Keratinocyte (primary cell): ENCODE measurements around the gene MYO1D. TPM values are rescaled to one million over a fixed set of nuclear protein-coding genes. Genes with fewer than 3 reads are reported as not detected.

ENCODE experiments used
- DNase-seq: peaks from one replicate; pipeline ENCODE4 v3.0.0-alpha.2; 2011; ENCODE audit warnings: low read depth, missing footprints, low spot score
- FAIRE-seq: peaks from 2 replicates; lab custom pipeline; 2011; peaks lifted over from hg19 to GRCh38; lab: Jason Lieb, UNC
- H2AFZ ChIP-seq: 2 replicates; pipeline ENCODE4 v1.6.0; 2012; ENCODE audit warnings: low read length, control low read depth, inconsistent platforms; ENCODE audit not compliant: control insufficient read depth
- H3K27ac ChIP-seq: 2 replicates; pipeline ENCODE4 v1.5.1; 2011; ENCODE audit warnings: low read length; ENCODE audit not compliant: control insufficient read depth, insufficient read depth
- H3K27me3 ChIP-seq: 3 replicates; pipeline ENCODE4 v1.6.0; 2011; ENCODE audit warnings: low read length; ENCODE audit not compliant: control insufficient read depth, insufficient read depth; ENCODE audit errors: extremely low read depth
- H3K36me3 ChIP-seq, 2 experiments: 2 replicates in 1 of 2; 3 replicates in 1 of 2; pipeline ENCODE4 v1.5.1; 2011; ENCODE audit warnings: low read length in 2 of 2, mild to moderate bottlenecking in 1 of 2; ENCODE audit not compliant: control insufficient read depth in 2 of 2, insufficient read depth in 2 of 2; ENCODE audit errors: extremely low read depth in 1 of 2
- H3K4me1 ChIP-seq: 3 replicates; pipeline ENCODE4 v1.5.1; 2011; ENCODE audit warnings: low read length; ENCODE audit not compliant: control insufficient read depth, insufficient read depth; ENCODE audit errors: extremely low read depth
- H3K4me2 ChIP-seq: 3 replicates; pipeline ENCODE4 v1.6.0; 2011; ENCODE audit warnings: low read depth, low read length; ENCODE audit not compliant: control insufficient read depth, insufficient read depth; ENCODE audit errors: extremely low read depth
- H3K4me3 ChIP-seq, 3 experiments: fragments of 200-600 bp in 1 of 3; sonication (generic) in 1 of 3; 2 replicates in 2 of 3; 3 replicates in 1 of 3; pipeline ENCODE4 v1.5.1; 2011 to 2016; ENCODE audit warnings: low read length in 3 of 3, mild to moderate bottlenecking in 3 of 3, control low read depth in 2 of 3, inconsistent platforms in 1 of 3, low read depth in 1 of 3, mixed read lengths in 1 of 3, mixed run types in 1 of 3, moderate library complexity in 1 of 3; ENCODE audit not compliant: control insufficient read depth in 2 of 3, insufficient read depth in 2 of 3; ENCODE audit errors: extremely low read depth in 1 of 3
- H3K79me2 ChIP-seq: 2 replicates; pipeline ENCODE4 v1.6.0; 2012; ENCODE audit warnings: low read length; ENCODE audit not compliant: control insufficient read depth, insufficient read depth
- H3K9ac ChIP-seq: 3 replicates; pipeline ENCODE4 v1.6.0; 2011; ENCODE audit warnings: low read length; ENCODE audit not compliant: control insufficient read depth, insufficient read depth; ENCODE audit errors: extremely low read depth
- H3K9me1 ChIP-seq: 3 replicates; pipeline ENCODE4 v1.6.0; 2011; ENCODE audit warnings: low read length; ENCODE audit not compliant: control insufficient read depth, insufficient read depth; ENCODE audit errors: extremely low read depth
- H3K9me3 ChIP-seq: 2 replicates; pipeline ENCODE4 v1.5.1; 2012; ENCODE audit warnings: low read depth, low read length; ENCODE audit not compliant: control insufficient read depth
- H4K20me1 ChIP-seq: 3 replicates; pipeline ENCODE4 v1.6.0; 2011; ENCODE audit warnings: low read length; ENCODE audit not compliant: control insufficient read depth, insufficient read depth; ENCODE audit errors: extremely low read depth
- CTCF ChIP-seq, 3 experiments: IDR thresholded peaks in 1 of 3; conservative IDR thresholded peaks in 1 of 3; optimal IDR thresholded peaks in 1 of 3; 2 replicates in 2 of 3; 3 replicates in 1 of 3; pipeline versions ENCODE3 to v1.5.1; 2011; ENCODE audit warnings: low read length in 3 of 3, mild to moderate bottlenecking in 3 of 3, moderate library complexity in 2 of 3, control low read depth in 1 of 3, inconsistent platforms in 1 of 3; ENCODE audit not compliant: insufficient read depth in 2 of 3; ENCODE audit errors: extremely low read depth in 1 of 3
- EZH2 ChIP-seq: IDR thresholded peaks from one replicate; pipeline ENCODE4 v1.6.1; 2012; ENCODE audit warnings: inconsistent platforms, mild to moderate bottlenecking, low read length, moderate library complexity
- dilution Hi-C: fragments of 300-500 bp; cut with MboI; formaldehyde crosslinking; loops from one replicate; pipeline ENCODE4 v1.7.0; 2020; ENCODE audit warnings: low sequenced_read_pairs; ENCODE audit not compliant: extremely low pct_ligation_motif_present
- polyA plus RNA-seq, 5 experiments: library from polyadenylated mRNA; depleted of rRNA in 3 of 5; stranded (reverse) in 3 of 5; stranded (forward) in 1 of 5; unstranded in 1 of 5; fragments of >200 nt; gene quantifications; 1 replicate in 1 of 5; 2 replicates in 3 of 5; 3 replicates in 1 of 5; pipeline versions ENCODE4 v1.2.1 to v1.2.3, GENCODE V29; 2011 to 2012; ENCODE audit warnings: missing spikeins in 2 of 5, low read depth in 1 of 5, low replicate concordance in 1 of 5

The MYO1D gene
- polyA plus RNA-seq, 1 donor (not counting 4 experiments of a cell fraction or from before 2014, with no cell fraction given), result 33.7 TPM

- Histone ChIP-seq H3K27me3 (no peaks in the 10 kb centered on the region), H3K36me3 (no peaks in the 10 kb centered on the region), H3K4me2 (no peak overlapping the region), H3K9me1 (no peaks in the 10 kb centered on the region), H3K27ac (no peak overlapping the region), H3K79me2 (no peaks in the 10 kb centered on the region), H3K4me3 (no peak overlapping the region), H3K9me3 (no peaks in the 10 kb centered on the region), H2AFZ (no peak overlapping the region), H3K9ac (no peak overlapping the region), H4K20me1 (no peaks in the 10 kb centered on the region), H3K4me1 (peaks cover 6% of the 10 kb centered on the region)
- no peak for FAIRE-seq
- TF ChIP-seq CTCF (optimal IDR thresholded peaks at IDR 0.05 in 1 of 3, IDR thresholded peaks at IDR 0.05 in 1 of 3, conservative IDR thresholded peaks at IDR 0.05 in 1 of 3; ENCODE audit: extremely low read depth in 1 of 3, insufficient read depth in 2 of 3, low read length in 3 of 3) (no peak), EZH2 (no peak)
- no peak for DNase-seq
- dilution Hi-C loops, result loop anchor here (25.0 kb wide), 1 partner anchor 118 kb away; no protein-coding TSS in a partner anchor
Observed at GRCh38 chr17:32794533-32795246, 82.2 kb downstream of the MYO1D start.

GRCh38 chr17:32793841-32794240 lies 83.1 kb downstream of the MYO1D start:
- dilution Hi-C loops, result loop anchor here (25.0 kb wide), 1 partner anchor 118 kb away; no protein-coding TSS in a partner anchor
- FAIRE-seq (no peak), DNase-seq (no peak)
- TF ChIP-seq EZH2 (no peak), CTCF (optimal IDR thresholded peaks at IDR 0.05 in 1 of 3, IDR thresholded peaks at IDR 0.05 in 1 of 3, conservative IDR thresholded peaks at IDR 0.05 in 1 of 3; ENCODE audit: extremely low read depth in 1 of 3, insufficient read depth in 2 of 3, low read length in 3 of 3) (no peak)
- no peaks in the 10 kb centered on the region for H3K79me2 ChIP-seq
- no peaks in the 10 kb centered on the region for H3K27me3 ChIP-seq
- no peak overlapping the region for H3K4me2 ChIP-seq
- peaks cover 6% of the 10 kb centered on the region for H3K4me1 ChIP-seq
- no peaks in the 10 kb centered on the region for H3K36me3 ChIP-seq
- no peaks in the 10 kb centered on the region for H4K20me1 ChIP-seq
- no peak overlapping the region for H3K27ac ChIP-seq
- H3K4me3 ChIP-seq, result no peak overlapping the region
- no peaks in the 10 kb centered on the region for H3K9me1 ChIP-seq
- no peak overlapping the region for H2AFZ ChIP-seq
- no peak overlapping the region for H3K9ac ChIP-seq
- H3K9me3 ChIP-seq, result no peaks in the 10 kb centered on the region
